Esophagus mucosa (tissue), 1 donor: Measurements from ENCODE around the gene APBB2. TPM values are rescaled to one million over a fixed set of nuclear protein-coding genes. Genes with fewer than 3 reads are reported as not detected.

Source experiments
- ATAC-seq: fragments of 200-7000 bp; cut with Tn5 transposase; one replicate; pipeline ENCODE4 v1.9.1; 2020
- total RNA-seq: library from RNA; stranded (reverse); gene quantifications from one replicate; pipeline ENCODE4 v1.2.4, GENCODE V29; 2023
- donor health status: DM: yes; HTN: yes; CAD: no.

The APBB2 gene
- total RNA-seq, 1 donor from 2014 or later = 13.3 TPM

- ATAC-seq = no peak
Measured at GRCh38 chr4:40967550-40967949, 246.8 kb downstream of the APBB2 start.

DNA sequence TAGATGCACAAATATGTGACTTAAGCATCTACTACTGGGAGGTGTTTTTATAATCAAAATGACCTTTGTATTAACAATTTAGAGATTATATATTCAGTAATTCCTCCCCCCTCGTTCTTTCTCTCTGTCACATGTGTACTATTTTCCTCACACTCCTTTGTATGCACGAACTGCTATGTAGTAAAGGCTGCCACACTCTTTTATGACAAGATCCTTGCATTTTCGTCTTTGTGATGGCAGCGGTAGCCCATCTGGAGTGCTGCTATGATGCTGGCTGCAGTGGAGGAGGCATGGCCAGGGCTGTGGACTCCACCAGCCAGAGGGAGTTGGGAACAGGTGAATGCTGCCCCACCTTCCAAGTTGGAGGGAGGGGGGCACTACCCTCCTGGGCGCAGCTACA is 248.3 kb downstream of the APBB2 start:
- no peak for ATAC-seq

DNA sequence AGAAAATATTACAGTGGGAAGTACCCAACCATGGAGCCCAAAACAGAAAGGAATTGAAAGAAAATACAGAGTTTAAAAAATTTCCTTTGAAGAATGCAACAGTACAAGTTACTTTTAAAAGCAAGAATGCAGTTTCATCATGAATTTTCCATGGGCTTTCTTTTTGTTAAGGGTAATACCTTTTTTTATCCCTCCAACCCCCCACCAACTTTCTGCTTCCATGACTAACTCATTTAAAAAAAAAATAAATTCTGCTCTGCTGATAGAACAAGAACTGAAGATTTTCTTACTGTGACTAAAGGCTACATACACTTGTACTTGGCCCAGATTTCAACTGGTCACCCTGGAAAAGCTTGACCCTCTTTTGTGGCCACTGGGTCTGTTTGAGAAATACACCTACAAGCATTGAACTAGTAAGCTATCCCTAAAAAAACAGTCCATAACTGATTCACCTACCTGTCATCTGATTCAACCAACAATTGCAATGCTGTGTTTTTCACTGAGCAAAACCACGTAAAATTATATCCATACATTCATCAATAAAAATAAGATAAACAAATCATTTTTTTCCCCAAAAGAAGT is 250.4 kb downstream of the APBB2 start:
- ATAC-seq = no peak

DNA sequence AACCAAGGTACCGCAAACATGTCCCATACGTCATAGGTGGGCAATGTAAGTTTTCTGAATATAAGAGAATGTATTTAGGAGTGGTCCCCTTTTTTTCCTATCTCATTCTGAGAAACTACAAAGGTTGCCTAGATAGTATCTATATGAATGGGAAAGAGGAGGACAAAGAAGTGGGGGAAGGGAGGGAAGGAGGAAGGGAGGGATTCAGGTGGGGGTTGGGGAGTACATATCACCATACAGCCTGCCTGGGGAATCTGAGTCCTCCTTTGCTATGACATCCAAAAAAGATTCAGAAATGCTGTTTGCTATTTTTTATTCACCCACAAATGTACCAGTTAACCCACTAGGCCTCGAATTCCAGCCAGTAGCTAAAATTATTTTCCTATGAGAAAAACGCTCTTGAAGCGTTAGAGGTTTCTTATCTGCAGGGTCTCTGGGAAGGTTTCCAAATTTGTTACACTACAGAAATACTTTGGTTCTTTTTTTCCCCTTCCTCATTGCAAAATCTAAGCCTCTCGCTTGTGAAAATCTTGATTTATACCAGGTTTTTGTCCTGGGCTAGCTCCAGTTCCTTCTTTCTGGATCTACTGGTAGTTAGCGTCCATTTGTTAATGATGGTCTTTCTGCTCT is 251.7 kb downstream of the APBB2 start:
- ATAC-seq = no peak

GRCh38 chr4:40960941-40961340 is 253.4 kb downstream of the APBB2 start:
- no peak for ATAC-seq

DNA sequence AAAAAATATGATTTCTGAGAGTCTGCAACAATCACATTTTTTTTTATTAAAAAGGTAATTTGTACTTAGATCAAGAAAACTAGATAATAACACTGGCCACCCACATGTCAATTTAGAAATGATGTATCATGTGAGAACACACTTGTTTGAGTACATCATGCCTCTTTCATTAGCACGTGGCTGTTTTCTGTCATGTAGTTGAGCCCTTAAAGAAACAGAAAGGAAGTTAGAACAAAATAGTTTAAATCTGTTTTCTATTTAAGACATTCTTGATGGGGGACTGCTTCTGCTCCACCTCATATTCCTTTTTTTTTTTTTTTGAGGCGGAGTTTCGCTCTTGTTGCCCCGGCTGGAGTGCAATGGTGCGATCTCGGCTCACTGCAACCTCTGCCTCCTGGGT is 257.1 kb downstream of the APBB2 start:
- no peak for ATAC-seq

DNA sequence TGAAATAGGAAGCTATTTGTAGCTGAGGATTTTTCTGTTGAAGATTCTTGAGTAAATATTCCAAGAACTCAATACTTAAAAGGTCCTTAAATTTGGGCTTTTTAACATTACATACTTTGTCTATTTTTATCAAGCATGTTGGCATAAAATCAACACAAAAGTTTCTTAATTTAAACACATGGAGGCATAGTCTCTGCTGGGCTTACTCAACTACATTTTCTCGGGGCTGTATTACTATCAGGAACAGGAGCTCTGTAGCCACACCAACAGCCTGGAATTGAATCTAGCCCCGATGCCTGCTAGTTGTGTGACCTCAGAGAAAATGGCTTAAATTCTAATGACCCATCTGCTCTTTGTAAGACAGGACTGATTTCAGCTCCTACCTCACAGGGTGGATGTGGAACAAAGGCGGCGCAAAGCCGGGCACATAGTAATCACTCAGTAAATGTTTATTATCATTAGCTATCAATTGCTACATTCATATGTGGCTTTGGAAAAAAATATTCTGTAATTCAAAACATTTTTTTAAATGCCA is 257.6 kb downstream of the APBB2 start:
- ATAC-seq = no peak

- ATAC-seq = no peak
Measured at GRCh38 chr4:40954088-40954668, 260.2 kb downstream of the APBB2 start.

DNA sequence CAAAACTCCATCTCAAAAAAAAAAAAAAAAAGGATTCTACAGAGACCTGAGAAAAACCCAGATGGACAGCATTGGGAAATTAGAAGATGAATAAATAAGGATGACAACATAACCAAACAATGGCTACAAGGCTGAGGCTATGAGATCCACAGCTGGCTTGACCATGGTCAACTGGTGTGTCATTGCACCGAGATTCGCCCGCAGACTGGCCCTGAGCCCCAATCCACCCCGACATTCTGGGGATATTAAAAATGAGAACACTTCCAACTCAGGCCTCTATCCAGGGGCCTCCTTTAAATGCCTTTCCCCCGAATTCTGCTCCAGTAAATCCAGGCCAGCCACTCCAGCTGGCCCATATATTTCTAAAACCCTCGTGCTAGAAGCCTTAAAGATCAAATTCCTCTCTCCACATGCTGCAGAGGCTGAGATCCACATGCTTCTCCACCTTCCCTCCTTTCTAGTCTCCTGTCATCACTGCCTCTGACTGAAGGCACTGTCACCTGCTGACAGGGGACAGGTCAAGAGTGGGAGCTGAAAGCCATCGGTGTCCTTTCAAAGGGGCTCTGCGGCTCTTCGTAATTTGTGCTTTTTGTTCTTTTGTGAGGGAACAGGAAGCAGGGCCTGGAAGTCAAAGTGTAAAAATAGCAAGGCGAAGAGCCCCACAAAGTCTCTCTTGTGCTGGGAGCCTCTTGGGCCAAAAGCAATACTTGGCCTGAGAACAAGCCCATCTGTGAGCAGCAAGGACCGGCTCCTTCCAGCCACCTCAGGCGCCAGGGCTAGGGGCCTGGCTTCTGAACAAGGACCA is 260.9 kb downstream of the APBB2 start:
- no peak for ATAC-seq

GRCh38 chr4:40952672-40953071 is 261.7 kb downstream of the APBB2 start:
- no peak for ATAC-seq

DNA sequence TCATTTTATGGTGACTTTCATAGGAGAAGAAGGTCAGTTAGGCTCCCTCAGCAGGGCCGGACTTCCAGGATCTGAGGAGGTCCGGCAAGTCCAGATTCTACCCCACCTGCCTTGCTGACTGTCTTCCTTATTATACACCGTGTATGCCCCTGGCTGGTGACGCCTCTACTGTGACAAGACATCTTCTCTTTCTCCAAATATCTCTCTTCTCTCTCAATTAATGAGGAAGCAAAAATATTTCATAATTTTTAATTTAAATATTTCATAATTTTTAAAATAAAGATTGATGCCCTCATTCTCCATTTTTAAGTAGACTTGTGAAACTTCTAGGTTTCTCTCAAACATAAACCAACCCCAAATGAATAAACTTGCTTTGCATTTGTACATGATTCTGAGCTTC is 262.1 kb downstream of the APBB2 start:
- no peak for ATAC-seq

DNA sequence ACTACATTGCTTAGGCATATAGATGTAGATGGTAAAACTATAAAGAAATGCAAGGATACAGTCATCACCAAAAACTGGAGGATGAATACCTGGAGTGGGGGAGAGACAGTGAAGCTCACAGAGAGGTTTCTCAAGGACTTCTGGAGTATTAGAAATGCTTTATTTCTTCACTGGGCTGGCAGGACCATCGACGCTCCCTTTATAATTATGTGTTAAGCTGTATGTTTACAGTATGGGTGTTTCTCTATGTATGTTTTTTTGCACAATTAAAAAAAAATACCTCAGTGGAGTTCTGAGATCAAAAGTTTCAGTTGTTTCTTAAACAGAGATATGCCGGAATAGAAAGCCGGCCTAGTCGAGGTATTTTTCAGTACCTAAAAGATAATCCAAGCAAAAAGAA is 263.3 kb downstream of the APBB2 start:
- no peak for ATAC-seq

DNA sequence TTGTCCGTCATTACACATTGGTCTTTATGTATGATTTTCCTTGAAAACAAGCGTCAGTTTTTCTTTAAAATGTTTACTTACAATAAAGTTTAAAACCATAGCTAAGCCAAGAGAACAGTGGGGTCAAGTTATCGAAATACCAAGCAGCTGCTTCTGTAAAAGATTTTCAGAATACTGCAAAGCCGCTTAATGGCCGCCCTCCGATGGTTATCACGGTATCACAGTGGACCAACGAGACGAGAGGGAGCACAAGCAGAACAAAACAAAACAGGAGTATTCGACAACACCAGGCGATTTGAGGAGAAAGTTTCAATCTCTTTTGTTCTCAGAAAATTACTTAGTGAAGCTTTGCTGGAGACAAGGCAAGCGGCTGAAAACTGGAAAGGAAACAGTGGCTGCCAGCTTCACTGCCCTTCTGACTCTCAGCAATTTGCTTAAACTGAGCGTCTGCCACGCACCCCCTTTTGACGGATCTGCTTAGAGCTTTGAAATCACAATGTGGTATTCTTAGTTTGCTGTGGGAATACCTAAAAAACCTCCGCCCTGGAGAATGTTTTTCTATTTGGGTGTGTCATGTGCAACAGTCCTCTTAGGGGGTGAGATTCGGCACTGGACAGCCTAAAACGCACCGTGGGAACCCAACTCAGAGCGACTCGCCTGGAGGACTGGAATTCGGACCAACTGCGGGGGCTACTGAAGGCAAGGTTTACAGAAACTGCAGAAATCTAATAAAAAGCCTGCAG is 264.8 kb downstream of the APBB2 start:
- no peak for ATAC-seq

- no peak for ATAC-seq
Measured at GRCh38 chr4:40948014-40948413, 266.3 kb downstream of the APBB2 start.

DNA sequence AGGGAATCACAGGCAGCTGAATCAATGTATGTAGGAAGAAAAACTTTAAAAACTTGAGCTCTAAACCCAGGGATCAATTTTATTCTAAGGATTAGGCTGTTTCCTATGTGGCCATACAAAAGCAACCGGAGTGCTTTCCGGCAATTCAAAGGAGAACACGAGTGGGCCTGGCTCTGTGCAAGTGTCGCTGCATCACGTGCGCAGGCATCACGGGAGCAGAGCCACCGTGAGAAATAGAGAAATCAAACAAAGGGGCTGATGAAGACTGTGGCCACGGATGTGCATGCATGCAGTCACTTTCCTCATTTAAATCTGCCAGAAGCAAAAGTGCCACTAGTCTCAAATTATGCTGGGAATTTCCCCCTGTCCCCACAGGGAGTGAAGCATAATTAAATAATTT is 267.7 kb downstream of the APBB2 start:
- no peak for ATAC-seq

DNA sequence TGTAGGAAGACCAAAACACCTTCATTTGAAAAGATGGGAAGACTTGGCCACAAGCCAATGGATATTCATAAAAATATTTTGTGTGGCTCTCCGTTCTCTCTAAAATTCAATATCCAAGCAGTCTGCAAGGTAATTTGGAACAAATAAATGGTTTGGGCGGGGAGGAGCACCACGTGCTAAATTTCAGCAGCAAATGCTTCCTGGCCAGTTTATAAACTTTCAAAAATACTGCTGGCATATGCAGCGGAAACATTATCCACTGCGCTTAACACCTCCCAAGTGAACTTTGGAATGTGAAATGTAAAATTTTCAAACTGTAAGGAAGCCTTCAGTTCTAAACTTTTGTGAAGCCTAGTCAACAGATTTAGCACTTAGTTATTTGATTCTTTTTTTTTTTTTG is 273.6 kb downstream of the APBB2 start:
- no peak for ATAC-seq

GRCh38 chr4:40940317-40940741 is 274.0 kb downstream of the APBB2 start:
- no peak for ATAC-seq

GRCh38 chr4:40939856-40940255 is 274.5 kb downstream of the APBB2 start:
- no peak for ATAC-seq

- no peak for ATAC-seq
Measured at GRCh38 chr4:40938337-40938736, 276.0 kb downstream of the APBB2 start.

- ATAC-seq = no peak
Measured at GRCh38 chr4:40937140-40937725, 277.1 kb downstream of the APBB2 start.

DNA sequence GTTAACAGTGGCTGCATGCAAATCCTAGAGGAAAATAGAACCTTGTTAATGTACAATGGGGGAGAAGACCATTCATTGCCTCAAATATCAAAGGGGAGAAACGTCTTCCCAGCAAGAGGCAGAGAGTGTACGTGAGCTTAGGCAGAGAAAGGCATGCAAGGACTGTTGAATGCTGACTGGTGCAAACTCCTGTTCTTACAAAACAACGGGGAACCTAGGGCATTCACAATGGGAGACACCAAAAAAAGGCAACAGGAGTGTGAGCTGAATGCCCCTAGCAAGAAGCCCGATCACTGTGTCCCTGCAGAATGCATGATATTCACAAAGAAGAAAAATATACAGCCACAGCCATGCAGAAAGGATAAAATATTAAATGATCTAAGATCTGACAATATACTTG is 279.7 kb downstream of the APBB2 start:
- ATAC-seq = no peak
